K562 treated with DMSO at 1 percent for 24 hours (cell line): ENCODE results near the gene PPFIBP2. TPM values are rescaled to one million over a fixed set of nuclear protein-coding genes. Genes with fewer than 3 reads are reported as not detected.

Source experiments
- total RNA-seq: library from RNA; unstranded; fragments of 300-600 nt; gene quantifications from 2 replicates; pipeline ENCODE4 v1.2.3, GENCODE V29; 2022; ENCODE audit warnings: low read depth; ENCODE audit not compliant: insufficient read depth

Gene PPFIBP2
- 2.2 and 3.5 TPM in 2 replicates for total RNA-seq

DNA sequence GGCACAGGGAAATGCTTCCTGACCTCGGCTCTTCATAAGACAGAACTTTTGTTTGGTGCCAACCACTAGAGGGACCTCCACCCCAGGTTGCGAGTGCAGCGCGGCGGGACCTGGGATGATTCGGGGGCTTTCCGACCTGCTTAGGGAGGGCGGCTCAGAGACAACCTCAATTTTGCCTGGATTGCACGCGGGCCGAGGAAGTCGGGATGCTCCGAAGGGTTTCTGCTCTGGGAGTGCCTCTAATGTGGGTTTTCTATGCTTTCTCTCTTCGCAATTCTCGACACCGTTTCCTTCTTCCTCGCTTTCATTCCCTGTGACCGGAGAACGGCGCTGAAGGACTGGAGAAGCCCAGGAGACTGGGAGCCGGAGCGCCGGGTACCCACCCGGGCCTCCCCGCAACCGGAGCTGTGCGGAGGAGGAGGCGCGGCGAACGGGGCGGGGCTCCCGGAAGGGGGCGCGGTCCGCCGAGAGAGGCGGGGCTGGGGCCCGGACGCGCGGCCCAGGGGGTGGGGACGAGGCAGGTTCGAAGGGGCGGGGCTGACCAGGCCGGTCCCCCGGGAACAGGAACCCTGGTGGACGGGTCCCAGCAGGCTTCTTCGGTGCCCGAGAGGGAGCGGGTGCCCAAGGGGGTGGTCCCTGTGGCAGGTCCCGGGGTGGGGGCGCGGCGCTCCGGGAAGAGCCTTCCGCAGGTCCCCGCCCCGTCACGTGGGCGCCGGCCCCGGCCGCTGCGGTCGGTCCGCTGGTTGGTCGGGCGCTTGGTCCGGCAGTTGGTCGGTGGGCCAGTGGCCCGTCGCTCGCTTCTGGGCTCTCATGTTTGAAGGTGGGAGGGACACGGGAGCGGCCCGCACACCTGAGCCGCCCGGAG is at the start of gene PPFIBP2:
Gene PPFIBP2 (plus strand): TSS at position 766 of the 865 bp plus-strand sequence. CDS start 35,477 bp downstream, outside the sequence.

DNA sequence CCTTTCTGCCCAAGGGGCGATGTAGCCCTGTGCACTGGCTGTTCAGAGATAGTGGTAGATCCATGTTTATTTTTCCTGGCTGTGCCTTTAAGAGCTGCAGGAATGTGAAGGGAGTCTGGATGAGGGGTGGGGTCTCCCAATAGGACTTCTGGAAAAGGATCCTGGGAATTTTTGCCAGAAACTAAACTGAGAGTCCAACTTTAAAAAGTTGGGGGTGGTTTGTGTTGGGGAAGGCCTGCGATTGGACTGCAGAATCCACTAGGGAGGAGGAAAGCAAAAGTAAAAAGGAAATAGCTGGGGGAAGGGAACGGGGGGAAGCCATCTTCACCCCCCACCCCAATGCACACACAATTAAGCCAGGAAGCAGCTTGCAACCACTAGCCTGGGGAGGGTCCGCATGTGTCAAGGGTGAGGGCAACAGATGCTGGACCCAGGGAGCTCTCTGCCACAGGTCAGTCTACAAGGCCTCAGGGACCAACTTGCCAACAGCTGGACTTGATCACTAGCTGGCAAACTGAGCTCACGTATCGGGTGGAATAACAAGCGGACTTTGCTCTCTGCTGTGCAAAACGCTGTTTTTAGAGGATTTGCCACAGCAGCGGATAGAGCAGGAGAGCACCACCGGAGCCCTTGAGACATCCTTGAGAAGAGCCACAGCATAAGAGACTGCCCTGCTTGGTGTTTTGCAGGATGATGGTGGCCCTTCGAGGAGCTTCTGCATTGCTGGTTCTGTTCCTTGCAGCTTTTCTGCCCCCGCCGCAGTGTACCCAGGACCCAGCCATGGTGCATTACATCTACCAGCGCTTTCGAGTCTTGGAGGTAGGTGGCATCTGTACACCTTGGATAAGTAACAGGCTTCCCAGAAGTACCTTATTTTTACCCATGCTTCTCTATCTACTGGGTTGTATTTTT is 28.4 kb upstream of the PPFIBP2 start, which contains the start of gene OLFML1:
Gene OLFML1 (plus strand): TSS at position 321 of the 912 bp plus-strand sequence. CDS start 370 bp downstream, at position 691.

DNA sequence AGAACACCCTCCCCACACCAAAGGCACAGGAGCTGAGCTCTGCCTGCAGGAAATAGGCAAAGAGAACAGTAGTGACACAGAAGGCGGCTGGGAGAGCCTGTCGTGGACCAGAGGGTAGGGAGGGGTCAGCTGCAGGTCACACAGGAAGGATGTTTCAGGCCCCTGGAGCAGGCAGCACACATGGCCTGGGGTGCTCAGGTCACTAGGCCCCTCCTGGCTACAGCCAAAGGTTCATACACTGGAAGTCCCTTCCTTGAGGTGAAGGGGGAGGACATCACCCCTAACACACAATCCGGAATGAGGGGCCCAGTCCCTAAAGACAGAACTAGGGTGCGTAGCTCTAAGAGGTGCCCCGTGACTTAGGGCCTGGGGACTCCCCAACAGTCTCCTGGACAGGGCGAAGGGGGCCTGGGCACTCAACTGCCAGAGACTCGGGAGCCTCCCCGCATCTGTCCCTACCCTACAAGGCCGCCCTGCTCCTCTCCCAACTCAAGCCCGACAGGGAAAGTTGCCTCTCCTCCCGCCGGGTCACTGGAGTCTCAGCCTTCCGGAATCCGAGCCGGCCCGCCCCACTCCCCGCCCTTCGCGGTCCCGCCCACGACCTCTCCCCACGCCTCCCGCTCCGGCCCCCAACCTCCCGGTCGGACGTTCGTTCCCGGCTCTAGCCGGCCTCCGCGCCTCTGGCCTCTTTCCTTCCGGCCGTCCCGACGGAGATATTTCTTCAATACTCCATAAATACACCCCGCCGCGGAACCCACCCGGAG is 159.3 kb downstream of the PPFIBP2 start, which contains the start of gene CYB5R2:
Gene CYB5R2 (minus strand): TSS at position 541 of the 764 bp plus-strand sequence. CDS start 675 bp downstream, outside the sequence.

Other genes with a start within 250 kb of the PPFIBP2 start
- not detected in 2 replicates for gene OLFML1, start 28.5 kb upstream of the PPFIBP2 start, total RNA-seq
- 7.8 and 8.6 TPM in 2 replicates for gene CYB5R2, start 159.5 kb downstream of the PPFIBP2 start, total RNA-seq
- gene OVCH2, start 192.5 kb downstream of the PPFIBP2 start, total RNA-seq = not detected in 2 replicates